GM18508 (cell line): ENCODE data around the gene EGLN3.
"Not testable (repeated sequence)": the region's sequence is repeated elsewhere in the genome, so short reads cannot be mapped to it uniquely, and the experiment has no call there.

Experiments used
- ATAC-seq: cut with Tn5 transposase; IDR thresholded peaks from one replicate; pipeline ENCODE4 v1.9.1; 2021; ENCODE audit warnings: moderate number of reproducible peaks; ENCODE audit not compliant: insufficient read depth, unreplicated experiment

Gene EGLN3

GRCh38 chr14:33963892-33964291, 13.0 kb upstream of the EGLN3 start:
- ATAC-seq: no peak

GRCh38 chr14:33962466-33962865, 11.6 kb upstream of the EGLN3 start:
- not testable (repeated sequence) for ATAC-seq

GRCh38 chr14:33962016-33962415, 11.1 kb upstream of the EGLN3 start:
- ATAC-seq: no peak

- no peak for ATAC-seq
Measured at GRCh38 chr14:33959692-33960151, 8.8 kb upstream of the EGLN3 start.

GRCh38 chr14:33958605-33959226, 7.8 kb upstream of the EGLN3 start:
- no peak for ATAC-seq

- no peak for ATAC-seq
Measured at GRCh38 chr14:33957993-33958392, 7.1 kb upstream of the EGLN3 start.

GRCh38 chr14:33957299-33957698, 6.4 kb upstream of the EGLN3 start:
- no peak for ATAC-seq

- ATAC-seq: no peak
Measured at GRCh38 chr14:33956640-33957039, 5.8 kb upstream of the EGLN3 start.

- ATAC-seq: no peak
Measured at GRCh38 chr14:33954016-33954598, 3.2 kb upstream of the EGLN3 start.

GRCh38 chr14:33952541-33952940, 1.7 kb upstream of the EGLN3 start:
- ATAC-seq: no peak

GRCh38 chr14:33951183-33951840, 438 bp upstream of the EGLN3 start:
- no peak for ATAC-seq

GRCh38 chr14:33949411-33949893, 1.4 kb downstream of the EGLN3 start:
- no peak for ATAC-seq

- no peak for ATAC-seq
Measured at GRCh38 chr14:33948869-33949408, 1.9 kb downstream of the EGLN3 start.

- ATAC-seq: no peak
Measured at GRCh38 chr14:33948145-33948868, 2.6 kb downstream of the EGLN3 start.

- ATAC-seq: no peak
Measured at GRCh38 chr14:33946679-33947476, 4.0 kb downstream of the EGLN3 start.

- ATAC-seq: no peak
Measured at GRCh38 chr14:33945210-33946088, 5.4 kb downstream of the EGLN3 start.

- ATAC-seq: no peak
Measured at GRCh38 chr14:33943096-33943883, 7.6 kb downstream of the EGLN3 start.

- no peak for ATAC-seq
Measured at GRCh38 chr14:33941718-33942117, 9.2 kb downstream of the EGLN3 start.
